ENCODE measurements around the gene LRRC3.
"Not testable (repeated sequence)": the region's sequence is repeated elsewhere in the genome, so short reads cannot be mapped to it uniquely, and the experiment has no call there.

LRRC3 gene

GRCh38 chr21:44414291-44415072 is 40.8 kb upstream of the LRRC3 start:
- POLR2A ChIA-PET (ENCODE audit: low non-redundant PET), result no interaction called here
- H3K27ac ChIP-seq, result no peak overlapping the region
- CTCF ChIA-PET, result interaction anchor here (0.6 kb wide), 1 partner anchor 603 kb away, joined by 4 read pairs; no protein-coding TSS in a partner anchor
- TF ChIP-seq CTCF (conservative IDR thresholded peaks at IDR 0.05; ENCODE audit: low read depth), result no peak
- DNase-seq (ENCODE audit: low spot score), result no peak

GRCh38 chr21:44415073-44416025 is 40.0 kb upstream of the LRRC3 start:
- CTCF ChIA-PET, result no interaction called here
- no peak for DNase-seq (ENCODE audit: low spot score)
- TF ChIP-seq CTCF (conservative IDR thresholded peaks at IDR 0.05; ENCODE audit: low read depth), result no peak
- no peak overlapping the region for H3K27ac ChIP-seq
- POLR2A ChIA-PET (ENCODE audit: low non-redundant PET), result no interaction called here

- no peak for TF ChIP-seq CTCF (conservative IDR thresholded peaks at IDR 0.05; ENCODE audit: low read depth)
- CTCF ChIA-PET, result no interaction called here
These were observed 39.1 kb upstream of the LRRC3 start for GRCh38 chr21:44416193-44416592.

DNA sequence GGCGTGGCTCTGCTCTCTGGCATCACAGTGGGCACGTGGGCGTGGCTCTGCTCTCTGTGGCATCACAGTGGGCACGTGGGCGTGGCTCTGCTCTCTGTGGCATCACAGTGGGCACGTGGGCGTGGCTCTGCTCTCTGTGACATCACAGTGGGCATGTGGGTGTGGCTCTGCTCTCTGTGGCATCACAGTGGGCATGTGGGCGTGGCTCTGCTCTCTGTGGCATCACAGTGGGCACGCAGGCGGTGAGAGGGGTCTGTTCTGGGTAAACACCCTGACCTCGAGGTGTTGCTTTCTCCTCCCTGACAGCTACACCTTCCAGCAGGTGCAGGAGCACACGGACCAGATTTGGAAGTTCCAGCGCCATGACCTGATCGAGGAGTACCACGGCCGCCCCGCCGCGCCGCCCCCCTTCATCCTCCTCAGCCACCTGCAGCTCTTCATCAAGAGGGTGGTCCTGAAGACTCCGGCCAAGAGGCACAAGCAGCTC is 37.6 kb upstream of the LRRC3 start:
- DNase-seq (ENCODE audit: low spot score); CTCF ChIA-PET; POLR2A ChIA-PET (ENCODE audit: low non-redundant PET): not testable (repeated sequence)

More at GRCh38 chr21:44416193-44416592, 39.1 kb upstream of the LRRC3 start:
- no peak overlapping the region for H3K27ac ChIP-seq
- DNase-seq (ENCODE audit: low spot score), result no peak
- POLR2A ChIA-PET (ENCODE audit: low non-redundant PET), result no interaction called here

DNA sequence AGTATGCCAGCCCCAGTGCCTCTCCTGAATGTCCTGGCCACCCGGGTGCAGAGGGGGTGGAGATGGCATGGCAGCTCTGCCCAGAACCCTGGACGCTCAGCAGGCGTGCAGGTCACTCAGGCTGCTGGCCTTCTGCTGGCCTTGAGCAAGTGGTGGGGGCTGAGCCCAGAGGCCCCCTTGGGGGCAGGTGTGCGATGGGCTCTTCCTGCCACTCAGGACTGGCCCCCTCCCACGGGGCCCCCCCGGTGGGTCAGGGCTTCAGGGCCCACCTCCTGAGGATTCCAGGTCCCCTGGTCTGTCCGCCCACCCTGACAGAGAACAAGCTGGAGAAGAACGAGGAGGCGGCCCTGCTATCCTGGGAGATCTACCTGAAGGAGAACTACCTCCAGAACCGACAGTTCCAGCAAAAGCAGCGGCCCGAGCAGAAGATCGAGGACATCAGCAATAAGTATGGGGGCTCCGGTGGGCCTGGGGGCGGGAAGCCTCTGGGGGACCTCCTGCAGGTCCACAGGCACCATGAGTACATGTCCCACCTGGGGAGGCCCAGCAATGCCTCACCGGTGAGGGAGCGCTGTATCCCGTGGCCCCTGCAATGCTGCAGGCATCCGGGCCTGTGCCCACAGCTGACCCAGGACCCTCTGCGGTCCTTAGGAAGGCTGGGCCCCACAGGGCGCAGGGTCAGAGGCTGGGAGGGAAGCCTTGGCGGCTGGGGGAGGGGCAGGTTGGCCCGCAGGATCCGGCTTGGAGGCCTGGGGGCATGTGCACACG is 37.0 kb upstream of the LRRC3 start:
- DNase-seq (ENCODE audit: low spot score), result no peak
- ChIA-PET CTCF (no interaction called here), POLR2A (ENCODE audit: low non-redundant PET) (no interaction called here)
- no peak for TF ChIP-seq CTCF (conservative IDR thresholded peaks at IDR 0.05; ENCODE audit: low read depth)
- no peak overlapping the region for H3K27ac ChIP-seq

More for the DNA sequence above, 37.6 kb upstream of the LRRC3 start:
- H3K27ac ChIP-seq, result not testable (repeated sequence)

DNA sequence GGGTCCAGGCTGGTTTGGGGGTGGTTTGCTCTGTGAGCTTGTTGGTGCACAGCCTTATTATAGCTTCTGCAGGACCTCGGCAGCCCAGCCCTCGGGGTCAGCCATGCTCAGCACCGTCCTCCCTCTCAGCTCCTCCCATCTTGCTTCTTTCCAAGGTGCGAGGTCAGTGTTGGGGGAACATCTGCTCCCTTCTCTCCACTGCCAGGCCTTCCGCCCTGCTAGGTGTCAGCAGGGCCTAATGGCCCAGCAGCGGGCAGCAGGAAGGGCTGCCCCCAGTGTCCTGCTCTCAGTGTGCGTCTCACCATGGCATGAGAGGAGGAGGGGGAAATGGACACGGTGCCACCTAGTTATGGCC is 36.5 kb upstream of the LRRC3 start:
- no peak overlapping the region for H3K27ac ChIP-seq
- DNase-seq (ENCODE audit: low spot score), result no peak
- POLR2A ChIA-PET (ENCODE audit: low non-redundant PET), result no interaction called here
- TF ChIP-seq CTCF (conservative IDR thresholded peaks at IDR 0.05; ENCODE audit: low read depth), result no peak
- CTCF ChIA-PET, result no interaction called here
